ENCODE results near the gene INSIG2.

DNA sequence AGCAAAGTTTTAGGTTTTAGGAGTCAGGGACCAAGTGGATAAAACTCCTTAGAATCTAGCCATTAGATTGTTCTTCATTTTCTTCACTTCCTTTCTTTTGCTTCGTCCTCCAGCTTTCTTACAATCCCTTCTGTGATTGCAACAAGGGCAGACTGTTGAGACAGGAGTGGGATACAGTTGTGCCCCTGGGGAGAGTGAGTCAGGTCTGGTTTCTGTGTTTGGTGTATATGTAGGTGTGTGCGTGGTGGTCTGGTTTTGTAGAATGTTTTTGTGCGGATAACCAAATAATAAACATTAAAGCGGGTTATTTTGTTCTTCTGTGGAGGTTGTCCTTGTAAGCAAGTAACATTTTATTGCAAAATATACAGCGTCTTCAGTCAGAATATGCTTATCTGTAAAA is 7.3 kb downstream of the INSIG2 start:
- TF ChIP-seq, protein P1, sequence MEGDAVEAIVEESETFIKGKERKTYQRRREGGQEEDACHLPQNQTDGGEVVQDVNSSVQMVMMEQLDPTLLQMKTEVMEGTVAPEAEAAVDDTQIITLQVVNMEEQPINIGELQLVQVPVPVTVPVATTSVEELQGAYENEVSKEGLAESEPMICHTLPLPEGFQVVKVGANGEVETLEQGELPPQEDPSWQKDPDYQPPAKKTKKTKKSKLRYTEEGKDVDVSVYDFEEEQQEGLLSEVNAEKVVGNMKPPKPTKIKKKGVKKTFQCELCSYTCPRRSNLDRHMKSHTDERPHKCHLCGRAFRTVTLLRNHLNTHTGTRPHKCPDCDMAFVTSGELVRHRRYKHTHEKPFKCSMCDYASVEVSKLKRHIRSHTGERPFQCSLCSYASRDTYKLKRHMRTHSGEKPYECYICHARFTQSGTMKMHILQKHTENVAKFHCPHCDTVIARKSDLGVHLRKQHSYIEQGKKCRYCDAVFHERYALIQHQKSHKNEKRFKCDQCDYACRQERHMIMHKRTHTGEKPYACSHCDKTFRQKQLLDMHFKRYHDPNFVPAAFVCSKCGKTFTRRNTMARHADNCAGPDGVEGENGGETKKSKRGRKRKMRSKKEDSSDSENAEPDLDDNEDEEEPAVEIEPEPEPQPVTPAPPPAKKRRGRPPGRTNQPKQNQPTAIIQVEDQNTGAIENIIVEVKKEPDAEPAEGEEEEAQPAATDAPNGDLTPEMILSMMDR (IDR thresholded peaks at IDR 0.05) = no peak
- TF ChIP-seq POLR2A (IDR thresholded peaks at IDR 0.05) = no peak

All from uterus (tissue), 2 donors.